Heart right ventricle (tissue), 16 donors: ENCODE measurements around the gene SPTSSA. TPM values are rescaled to one million over a fixed set of nuclear protein-coding genes. Genes with fewer than 3 reads are reported as not detected.

Experiments
- ATAC-seq, 8 donors: fragments of 200-7000 bp; cut with Tn5 transposase; one replicate each; pipeline ENCODE4 v1.9.1; 2020; ENCODE audit warnings: mild to moderate bottlenecking in 8 of 8, moderate library complexity in 8 of 8, moderate number of reproducible peaks in 1 of 8
- DNase-seq, 2 donors: peaks; one replicate each; pipeline ENCODE4 v3.0.0-alpha.2; 2020
- H3K27ac ChIP-seq, 10 donors: fragments of 200-600 bp; sonication (generic) in 2 of 10; one replicate each; pipeline versions ENCODE4 v1.5.0 to v1.8.0; 2020 to 2022; ENCODE audit warnings: mild to moderate bottlenecking in 3 of 10
- H3K27me3 ChIP-seq, 7 donors: fragments of 200-600 bp; one replicate each; pipeline ENCODE4 v1.8.0; 2021 to 2022; ENCODE audit warnings: mild to moderate bottlenecking in 2 of 7
- H3K36me3 ChIP-seq, 9 donors: fragments of 200-600 bp; sonication (generic) in 1 of 9; one replicate each; pipeline versions ENCODE4 v1.5.0 to v1.8.0; 2020 to 2022; ENCODE audit warnings: mild to moderate bottlenecking in 2 of 9
- H3K4me1 ChIP-seq, 9 donors: fragments of 200-600 bp; sonication (generic) in 1 of 9; one replicate each; pipeline versions ENCODE4 v1.5.0 to v1.8.0; 2020 to 2022; ENCODE audit warnings: mild to moderate bottlenecking in 4 of 9
- H3K4me3 ChIP-seq, 10 donors: fragments of 200-600 bp; sonication (generic) in 2 of 10; one replicate each; pipeline versions ENCODE4 v1.5.0 to v1.8.0; 2020 to 2022; ENCODE audit warnings: mild to moderate bottlenecking in 7 of 10, moderate library complexity in 2 of 10
- H3K9me3 ChIP-seq, 11 donors: fragments of 200-600 bp in 10 of 11; sonication (generic) in 2 of 11; one replicate each; pipeline versions ENCODE4 v1.5.0 to v1.8.0; 2013 to 2022; ENCODE audit warnings: mild to moderate bottlenecking in 2 of 11, control low read depth in 1 of 11, moderate library complexity in 1 of 11
- WGBS, 2 donors: extraction: QIAGEN DNeasy Blood & Tissue Kit; methylation state at CpG; one replicate each; pipeline ENCODE4 v1.1.7; 2013; ENCODE audit warnings: inconsistent platforms in 1 of 2; 5-methylcytosine and 5-hydroxymethylcytosine counted together
- intact Hi-C, 10 donors: fragments of 100-400 bp; cut with DNase I; formaldehyde crosslinking; loops; one replicate each; pipeline versions ENCODE4 v1.11.1 to v1.14.2; 2022
- polyA plus RNA-seq, 2 donors: library from polyadenylated mRNA; stranded (reverse); fragments of 200-250 nt; gene quantifications; one replicate each; pipeline ENCODE4 v1.2.3, GENCODE V29; 2013
- total RNA-seq, 10 donors: library from RNA; stranded (reverse); fragmentation: NEBNext Ultra II Directional in 3 of 10; extraction: Animal tissue kit (Norgen Biotek cat#: 25700) in 3 of 10; gene quantifications; one replicate each; pipeline versions ENCODE4 v1.2.1 to v1.2.4, GENCODE V29; 2021 to 2023
- TF ChIP-seq, protein P1 (sequence below), 9 donors: fragments of 200-600 bp; sonication (generic) in 2 of 9; IDR thresholded peaks; one replicate each; pipeline versions ENCODE4 v1.5.0 to v1.8.0; 2021 to 2022; ENCODE audit warnings: antibody characterized with exemption in 9 of 9, mild to moderate bottlenecking in 5 of 9, moderate library complexity in 1 of 9
- donor health status: Arrhythmogenic right ventricular cardiomyopathy.
- donor health status: ischemic (EF 13 %, LVEDD 7.1; RV severe dilation, severe dysfunction).
- donor health status: healthy with polysubstance abuse.
- donor health status: DM: no; HTN: yes; CAD: no.
- donor health status: DM: no; HTN: no; CAD: no.
- donor health status: ischemic (EF 25% LVEDD 6.9; RV normal size, moderate dysfunction).
- donor health status: ischemic (EF 25% LVEDD 5.7; RV mildly dilated, moderate dysfunction).
- donor health status: healthy.
- donor health status: DM: yes; HTN: yes; CAD: no.
- donor health status: Ischemic cardiomyopathy.
- donor health status: ischemic (EF 35%, LVEDD 5.7; RV mildly dilated, moderate dysfunction).
- donor health status: nonischemic (EF 11% LVEDD 7.7; RV severe dilation, severe dysfunction).
- donor health status: DM: yes; HTN: yes; CAD: no.
- donor health status: PGD.
- donor health status: ischemic (EF 29% LVEDD 5.4; RV normal size, mild dysfunction).
- donor health status: nonischemic (EF 23%, LVEDD 6.1; RV moderate dilation, normal function).

Gene SPTSSA
- total and polyA plus RNA-seq, 12 donors = 9.7 to 30.7 (median 12.8) TPM

DNA sequence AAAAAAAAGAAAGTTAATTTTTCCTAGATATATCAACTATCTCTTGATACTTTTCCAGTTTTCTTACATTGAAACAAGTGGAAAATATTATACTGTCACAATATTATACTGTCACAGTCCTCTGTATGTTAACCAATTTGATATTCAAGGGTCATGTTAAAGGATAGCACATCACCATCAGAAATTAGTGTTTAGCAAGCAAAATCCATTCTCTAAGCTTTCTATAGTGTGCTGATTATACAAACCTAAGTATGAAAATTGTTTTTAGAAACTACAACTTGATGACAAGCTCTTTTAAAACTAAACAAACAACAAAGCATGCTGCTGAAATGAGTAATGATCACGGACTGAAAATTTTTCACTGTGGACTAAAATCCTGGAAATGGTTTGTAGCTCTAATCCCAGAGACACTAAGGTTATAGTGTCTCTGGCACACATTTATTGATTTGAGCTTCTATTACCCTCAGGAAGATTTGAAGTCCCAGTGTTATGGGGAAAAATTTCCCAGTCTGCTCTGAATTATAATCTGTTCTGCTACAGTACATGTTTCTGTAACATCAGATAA, 9.7 kb downstream of the SPTSSA start:
- TF ChIP-seq, protein P1, sequence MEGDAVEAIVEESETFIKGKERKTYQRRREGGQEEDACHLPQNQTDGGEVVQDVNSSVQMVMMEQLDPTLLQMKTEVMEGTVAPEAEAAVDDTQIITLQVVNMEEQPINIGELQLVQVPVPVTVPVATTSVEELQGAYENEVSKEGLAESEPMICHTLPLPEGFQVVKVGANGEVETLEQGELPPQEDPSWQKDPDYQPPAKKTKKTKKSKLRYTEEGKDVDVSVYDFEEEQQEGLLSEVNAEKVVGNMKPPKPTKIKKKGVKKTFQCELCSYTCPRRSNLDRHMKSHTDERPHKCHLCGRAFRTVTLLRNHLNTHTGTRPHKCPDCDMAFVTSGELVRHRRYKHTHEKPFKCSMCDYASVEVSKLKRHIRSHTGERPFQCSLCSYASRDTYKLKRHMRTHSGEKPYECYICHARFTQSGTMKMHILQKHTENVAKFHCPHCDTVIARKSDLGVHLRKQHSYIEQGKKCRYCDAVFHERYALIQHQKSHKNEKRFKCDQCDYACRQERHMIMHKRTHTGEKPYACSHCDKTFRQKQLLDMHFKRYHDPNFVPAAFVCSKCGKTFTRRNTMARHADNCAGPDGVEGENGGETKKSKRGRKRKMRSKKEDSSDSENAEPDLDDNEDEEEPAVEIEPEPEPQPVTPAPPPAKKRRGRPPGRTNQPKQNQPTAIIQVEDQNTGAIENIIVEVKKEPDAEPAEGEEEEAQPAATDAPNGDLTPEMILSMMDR (IDR thresholded peaks at IDR 0.05) = no peak
- no peaks in the 10 kb centered on the region for H3K9me3 ChIP-seq
- no peak overlapping the region for H3K4me3 ChIP-seq
- ATAC-seq (no peak), DNase-seq (no peak)
- peaks cover 0 to 66% (median 9%) of the 10 kb centered on the region in 9 donors for H3K36me3 ChIP-seq
- whole genome bisulfite sequencing, 2 donors = 66 to 71% methylated on average over 1 of the region's 1 CpG
- no peak overlapping the region for H3K27ac ChIP-seq
- H3K4me1 ChIP-seq = peaks cover 0 to 9% (median 0%) of the 10 kb centered on the region in 9 donors
- no peaks in the 10 kb centered on the region for H3K27me3 ChIP-seq
- intact Hi-C loops = no loop called here

DNA sequence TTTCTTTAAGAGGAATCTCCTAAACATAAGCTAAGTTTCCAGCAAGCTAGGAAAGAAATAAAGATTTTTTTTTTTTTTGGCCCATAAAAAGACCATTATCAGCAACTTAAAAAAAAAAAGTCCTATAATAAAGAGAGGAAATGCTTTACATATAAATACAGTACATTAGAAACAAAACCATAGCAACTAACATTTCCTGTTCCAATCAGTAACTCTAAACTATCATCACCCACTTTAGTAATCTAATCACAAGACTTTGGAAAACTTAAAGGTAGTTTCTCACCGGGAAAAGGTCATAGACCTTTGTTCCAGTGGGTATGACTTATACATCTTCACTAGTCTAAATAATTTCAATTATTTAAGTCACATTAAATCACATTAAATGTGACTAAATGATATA, 11.1 kb downstream of the SPTSSA start:
- H3K9me3 ChIP-seq = no peaks in the 10 kb centered on the region
- H3K36me3 ChIP-seq = peaks cover 0 to 58% (median 4%) of the 10 kb centered on the region in 9 donors
- H3K4me3 ChIP-seq = no peak overlapping the region
- 4 to 14% methylated on average over 1 of the region's 1 CpG for WGBS, 2 donors
- no peaks in the 10 kb centered on the region for H3K27me3 ChIP-seq
- no peak overlapping the region for H3K27ac ChIP-seq
- intact Hi-C loops = no loop called here
- H3K4me1 ChIP-seq = peaks cover 0 to 9% (median 0%) of the 10 kb centered on the region in 9 donors
- TF ChIP-seq, protein P1 (IDR thresholded peaks at IDR 0.05) = no peak
- DNase-seq = no peak
- ATAC-seq = no peak

DNA sequence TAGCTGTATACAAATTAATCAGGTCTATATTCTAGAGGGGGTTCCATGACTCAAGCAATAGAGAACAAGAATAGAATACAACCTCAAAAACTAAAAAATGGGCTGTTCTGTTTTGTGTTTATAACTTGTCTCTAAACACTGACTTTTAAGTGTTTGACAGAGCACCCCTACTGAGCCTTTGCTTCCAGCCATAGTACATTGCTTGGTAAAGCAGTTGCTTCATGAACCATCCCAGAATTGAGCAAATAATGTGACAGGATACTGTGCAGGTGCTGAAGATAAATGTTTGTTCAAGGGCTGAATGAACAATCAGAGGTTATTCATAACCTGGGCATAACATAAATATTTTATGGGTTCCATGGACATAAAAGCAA, 11.5 kb downstream of the SPTSSA start:
- no peak for DNase-seq
- TF ChIP-seq, protein P1 (IDR thresholded peaks at IDR 0.05) = no peak
- Histone ChIP-seq H3K36me3 (peaks cover 0 to 54% (median 0%) of the 10 kb centered on the region in 9 donors), H3K27me3 (no peaks in the 10 kb centered on the region), H3K27ac (no peak overlapping the region), H3K4me3 (no peak overlapping the region), H3K9me3 (no peaks in the 10 kb centered on the region), H3K4me1 (peaks cover 0 to 9% (median 0%) of the 10 kb centered on the region in 9 donors)
- intact Hi-C loops = no loop called here
- ATAC-seq = no peak

DNA sequence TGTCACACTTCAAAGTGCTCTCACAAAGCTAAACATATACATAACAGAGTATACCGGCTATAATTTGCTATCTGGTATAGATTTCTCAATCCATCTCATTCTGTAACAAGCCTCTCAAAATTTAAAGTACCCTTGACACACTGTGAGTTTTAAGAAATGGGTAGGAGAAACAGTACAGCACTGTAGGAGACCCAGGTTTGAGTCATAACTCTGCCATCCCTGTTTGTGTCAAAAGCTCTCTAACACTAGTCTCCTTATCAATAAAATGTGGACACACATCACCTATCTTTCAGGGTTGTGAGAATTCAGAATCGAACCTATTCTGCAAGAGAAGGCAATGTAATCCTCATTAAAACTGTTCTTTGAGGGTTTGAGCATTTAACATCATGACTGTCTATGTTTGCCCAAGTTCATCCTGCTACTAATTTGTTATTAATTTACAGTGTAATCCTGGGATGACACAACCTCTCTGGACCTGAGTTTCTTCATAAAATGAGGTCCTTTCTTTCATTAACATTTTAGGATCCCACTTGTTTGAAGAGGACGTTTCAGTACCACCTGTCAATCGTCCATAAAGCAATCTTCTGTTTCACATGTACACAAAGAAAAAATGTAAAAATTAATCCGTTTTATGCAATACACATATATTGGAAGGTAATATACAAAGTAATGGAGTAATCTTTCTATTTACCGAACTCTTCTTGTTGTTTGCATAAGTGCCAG, 12.1 kb downstream of the SPTSSA start:
- intact Hi-C loops = no loop called here

More for the DNA sequence above, 12.1 kb downstream of the SPTSSA start:
- H3K27ac ChIP-seq = no peak overlapping the region
- 88 to 90% methylated on average over 6 of the region's 6 CpGs for WGBS, 2 donors
- no peaks in the 10 kb centered on the region for H3K27me3 ChIP-seq
- TF ChIP-seq, protein P1 (IDR thresholded peaks at IDR 0.05) = no peak
- H3K36me3 ChIP-seq = peaks cover 0 to 48% (median 0%) of the 10 kb centered on the region in 9 donors
- ATAC-seq (no peak), DNase-seq (no peak)
- H3K9me3 ChIP-seq = no peaks in the 10 kb centered on the region
- H3K4me3 ChIP-seq = no peak overlapping the region
- H3K4me1 ChIP-seq = peaks cover 0 to 9% (median 0%) of the 10 kb centered on the region in 9 donors
